SKM-1 treated with dmso at 0.1 percent for 144 hours (cell line): Measurements from ENCODE around the gene DBNDD1.

Experiments
- DNase-seq: peaks from one replicate; lab custom pipeline; 2025; ENCODE audit not compliant: unreplicated experiment; lab: John Stamatoyannopoulos, UW

DBNDD1 gene

GRCh38 chr16:89965447-89966225 lies 53.6 kb downstream of the DBNDD1 start:
- DNase-seq, result no peak

- no peak for DNase-seq
Observed at GRCh38 chr16:89964201-89964600, 55.1 kb downstream of the DBNDD1 start.

DNA sequence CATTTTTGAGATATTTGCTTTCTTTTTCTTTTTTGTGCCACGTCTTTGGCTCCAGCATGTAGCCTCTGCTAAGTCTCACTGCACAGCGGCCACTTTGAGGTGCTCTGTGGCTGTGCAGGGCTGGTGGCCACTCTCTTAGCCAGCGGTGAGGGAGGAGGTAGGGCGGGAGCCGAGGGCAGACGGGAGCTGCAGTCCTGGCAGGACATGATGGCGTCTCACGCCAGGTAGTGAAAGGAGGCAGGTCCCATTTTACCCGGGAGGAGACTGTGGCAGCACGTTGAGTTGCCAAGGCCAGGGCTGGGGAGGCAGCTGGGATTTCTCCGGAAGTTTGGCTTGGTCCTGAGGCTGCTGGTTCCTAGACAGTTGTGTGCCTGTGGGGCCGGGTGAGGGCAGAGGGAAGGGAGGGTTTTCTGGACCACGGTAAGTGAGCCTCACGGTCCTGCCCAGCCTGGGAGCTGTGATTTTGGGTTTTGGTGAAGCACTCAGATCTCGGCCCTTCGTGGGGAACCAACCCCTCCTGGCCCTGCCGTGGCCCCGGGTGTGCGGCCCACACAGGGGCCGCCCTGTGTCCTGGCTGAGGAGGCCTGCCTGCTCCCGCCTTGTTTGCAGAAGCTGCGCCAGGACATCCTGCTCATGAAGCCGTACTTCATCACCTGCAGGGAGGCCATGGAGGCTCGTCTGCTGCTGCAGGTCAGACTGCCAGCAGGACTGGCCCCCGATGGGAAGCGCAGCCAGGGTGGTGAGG lies 56.3 kb downstream of the DBNDD1 start:
- DNase-seq, result no peak

DNA sequence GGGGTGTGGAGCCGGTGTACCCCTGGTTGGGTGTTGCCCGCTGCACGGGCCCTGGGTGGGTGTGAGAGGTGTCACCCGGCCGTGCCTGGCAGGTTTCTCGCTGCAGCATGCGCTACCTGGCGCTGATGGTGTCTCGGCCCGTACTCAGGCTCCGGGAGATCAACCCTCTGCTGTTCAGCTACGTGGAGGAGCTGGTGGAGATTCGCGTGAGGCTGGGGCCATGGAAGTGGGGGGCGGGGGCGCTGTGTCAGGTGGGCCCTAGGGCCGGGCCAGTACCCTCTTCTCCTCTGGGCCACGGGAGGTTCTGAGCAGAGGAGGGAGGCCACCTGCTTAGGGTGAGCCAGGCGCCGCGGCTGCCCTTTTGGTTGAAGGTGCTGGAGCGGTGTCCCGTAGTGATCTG lies 57.3 kb downstream of the DBNDD1 start:
- DNase-seq, result no peak

DNA sequence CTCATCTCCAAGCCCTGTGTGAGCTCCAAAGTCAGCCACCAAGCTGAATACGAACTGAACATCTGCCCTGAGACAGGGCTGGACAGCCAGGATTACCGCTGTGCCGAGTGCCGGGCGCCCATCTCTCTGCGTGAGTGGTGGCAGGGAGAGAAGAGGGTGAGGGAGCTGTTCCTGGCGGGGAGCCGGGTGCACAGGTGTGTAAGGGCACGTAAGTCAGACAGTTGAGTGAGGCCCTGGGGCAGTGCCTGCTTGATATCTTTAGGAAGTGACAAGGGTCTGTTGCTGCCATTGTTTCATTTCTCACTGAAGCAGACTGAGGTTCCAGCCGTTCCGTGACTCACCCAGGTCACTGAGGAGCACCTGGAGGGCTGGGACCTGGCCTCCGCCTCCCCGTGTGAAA lies 58.3 kb downstream of the DBNDD1 start:
- DNase-seq, result no peak

- DNase-seq, result no peak
Observed at GRCh38 chr16:89958596-89958995, 60.7 kb downstream of the DBNDD1 start.

DNA sequence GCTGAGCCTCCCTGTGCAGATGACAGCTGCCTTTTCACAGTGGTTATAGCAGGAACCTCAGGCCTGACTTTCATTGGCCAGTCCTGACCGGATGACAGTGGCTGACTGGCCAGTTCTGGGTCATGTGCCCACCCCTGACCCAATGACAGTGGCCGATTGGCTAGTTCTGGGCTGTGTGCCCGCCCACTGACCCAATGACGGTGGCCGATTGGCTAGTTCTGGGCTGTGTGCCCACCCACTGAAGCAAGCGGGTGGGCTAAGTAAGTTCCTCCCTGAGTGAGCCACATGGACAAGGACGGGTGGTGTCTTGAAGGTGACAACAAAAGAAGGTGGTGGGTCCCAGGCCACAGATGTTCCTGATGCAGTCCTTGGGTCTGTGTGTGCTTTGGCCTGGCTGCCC lies 61.2 kb downstream of the DBNDD1 start:
- peak; percentile 20 for DNase-seq

DNA sequence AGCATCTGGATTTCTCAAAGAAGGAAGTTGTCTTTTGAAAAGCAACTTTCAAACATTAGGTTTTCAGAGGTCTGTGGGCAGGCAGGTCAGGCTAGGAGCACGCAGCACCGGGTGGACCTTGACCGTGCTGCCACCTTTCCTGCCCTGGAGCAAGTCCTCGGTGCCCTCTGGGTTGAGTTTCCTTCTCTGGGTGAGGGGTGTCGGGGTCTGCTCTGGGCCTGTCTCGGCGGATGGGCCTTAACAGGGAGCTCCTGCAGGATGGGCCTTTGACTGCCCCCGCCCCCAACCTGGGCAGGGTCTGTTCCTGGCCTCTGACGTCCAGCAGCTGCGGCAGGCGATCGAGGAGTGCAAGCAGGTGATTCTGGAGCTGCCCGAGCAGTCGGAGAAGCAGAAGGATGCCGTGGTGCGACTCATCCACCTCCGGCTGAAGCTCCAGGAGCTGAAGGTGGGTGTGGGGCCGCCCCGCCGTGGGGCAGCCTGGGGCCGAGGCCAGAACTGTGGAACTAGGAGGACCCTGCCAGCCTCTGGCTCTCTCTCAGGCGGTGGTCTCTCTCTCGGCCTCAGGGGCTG lies 62.0 kb downstream of the DBNDD1 start:
- DNase-seq, result no peak

DNA sequence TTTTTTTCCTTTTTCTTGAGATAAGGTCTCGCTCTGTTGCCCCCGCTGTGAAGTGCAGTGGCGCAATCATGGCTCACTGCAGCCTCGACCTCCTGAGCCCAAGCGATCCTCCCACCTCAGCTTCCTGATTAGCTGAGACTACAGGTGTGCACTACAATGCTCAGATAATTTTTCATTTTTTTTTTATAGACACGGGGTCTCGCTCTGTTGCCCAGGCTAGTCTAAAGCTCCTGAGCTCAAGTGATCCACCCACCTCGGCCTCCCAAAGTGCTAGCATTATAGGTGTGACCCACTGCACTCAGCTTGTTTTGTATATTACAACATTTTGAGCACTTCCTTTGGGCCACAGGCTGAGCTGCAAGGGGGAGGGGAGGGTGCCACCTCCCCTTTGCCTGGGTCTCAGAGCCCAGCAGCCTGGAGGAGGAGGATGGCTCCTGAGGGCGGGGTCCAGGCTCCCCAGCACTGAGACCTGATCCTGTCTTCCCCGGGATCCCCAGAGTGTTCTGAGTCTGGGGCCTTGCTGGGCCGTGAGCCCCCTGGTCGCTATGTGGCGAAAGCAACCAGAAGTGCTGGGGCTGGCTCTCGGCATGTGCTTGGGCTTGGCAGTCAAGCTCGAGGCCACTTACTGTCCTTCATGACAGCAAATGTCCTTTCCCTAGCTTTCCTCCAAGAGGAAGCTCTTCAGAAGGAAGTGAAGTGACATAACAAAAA lies 62.6 kb downstream of the DBNDD1 start:
- peak; percentile 81 for DNase-seq

DNA sequence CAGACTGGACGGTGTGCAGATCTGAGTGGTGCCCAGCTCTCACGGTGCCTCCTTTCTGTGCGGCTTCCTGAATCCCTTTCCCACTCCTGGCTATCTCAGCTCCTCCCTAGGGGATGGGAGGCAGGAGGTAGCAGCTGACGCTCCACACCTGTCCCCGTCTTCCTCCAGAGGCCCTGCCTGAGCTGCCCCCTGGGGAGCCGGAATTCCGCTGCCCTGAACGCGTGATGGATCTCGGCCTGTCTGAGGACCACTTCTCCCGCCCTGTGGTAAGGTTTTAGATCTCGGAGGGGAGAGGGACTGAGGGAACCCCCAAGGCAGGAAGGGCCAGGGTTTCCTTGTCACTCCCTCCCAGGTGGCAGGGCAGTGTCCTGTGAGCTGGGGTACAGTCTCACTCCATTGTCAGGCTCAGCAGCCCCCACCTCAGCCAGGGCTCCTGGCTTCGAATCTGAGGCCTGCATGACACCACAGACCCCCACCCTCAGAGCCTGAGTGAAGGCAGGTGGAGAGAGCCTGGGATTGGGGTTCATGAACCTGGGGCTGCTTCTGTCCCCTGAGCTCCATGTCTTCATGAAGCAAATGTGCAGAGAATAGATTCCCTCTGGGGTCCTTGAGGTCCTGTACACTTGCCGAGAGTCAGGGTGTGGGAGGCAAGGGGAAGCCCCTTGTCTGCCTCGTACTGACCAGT lies 64.1 kb downstream of the DBNDD1 start:
- no peak for DNase-seq
